Prostate gland (tissue), 2 donors: ENCODE measurements around the gene SIPA1.

ENCODE experiments used
- POLR2A ChIP-seq: fragments of 450-650 bp; IDR thresholded peaks from one replicate; pipeline ENCODE4 v1.6.1; 2016; ENCODE audit warnings: antibody characterized with exemption, mild to moderate bottlenecking
- POLR2AphosphoS5 ChIP-seq: sonication (generic); formaldehyde crosslinking; IDR thresholded peaks from one replicate; pipeline ENCODE4 v1.6.1; 2017; ENCODE audit warnings: antibody characterized with exemption
- TF ChIP-seq, protein P1 (sequence below), 4 experiments: fragments of 200-600 bp in 2 of 4; fragments of 450-650 bp in 2 of 4; sonication (generic) in 2 of 4; IDR thresholded peaks; 1 replicate in 3 of 4; 2 replicates in 1 of 4; pipeline ENCODE4 v1.5.1; 2016 to 2019; ENCODE audit warnings: antibody characterized with exemption in 4 of 4, mild to moderate bottlenecking in 2 of 4, moderate library complexity in 2 of 4

DNA sequence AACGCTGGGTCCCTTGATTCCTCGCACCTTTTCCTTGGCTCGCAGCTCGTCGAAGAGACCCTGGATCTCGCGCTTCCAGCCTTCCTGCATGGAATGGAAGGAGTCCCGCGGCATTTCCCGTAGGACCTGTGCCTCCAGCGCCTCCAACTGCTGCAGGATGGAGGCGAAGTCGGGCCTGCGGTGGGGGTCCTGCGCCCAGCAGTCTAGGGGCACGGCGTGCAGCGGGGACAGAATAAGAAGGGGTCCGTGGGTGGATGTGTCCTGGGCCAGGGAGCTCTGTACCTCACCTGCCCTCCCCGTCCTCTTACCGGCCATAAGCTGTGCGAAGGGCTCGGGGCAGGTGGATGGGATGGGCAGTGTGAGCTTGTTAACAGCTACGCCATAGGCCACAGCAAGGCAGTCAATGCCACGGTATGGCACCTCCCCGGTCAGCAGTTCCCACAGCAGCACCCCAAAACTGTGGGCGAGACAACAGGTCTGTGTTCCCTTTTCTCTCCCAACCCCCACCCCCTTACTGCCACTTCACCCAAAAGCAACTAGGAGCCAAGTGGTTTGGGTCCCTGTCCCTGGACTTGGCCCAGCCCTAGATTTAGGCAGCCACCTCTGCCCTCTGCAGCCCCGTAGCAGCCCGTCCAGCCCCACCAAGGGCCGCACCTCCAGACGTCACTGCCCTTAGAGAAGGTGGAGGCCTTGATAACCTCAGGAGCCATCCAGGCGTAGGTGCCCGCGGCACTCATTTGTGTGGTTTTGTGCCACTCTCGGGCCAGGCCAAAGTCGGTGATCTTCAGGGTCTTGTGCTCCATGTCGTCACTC lies 30.1 kb upstream of the SIPA1 start:
- TF ChIP-seq, protein P1, sequence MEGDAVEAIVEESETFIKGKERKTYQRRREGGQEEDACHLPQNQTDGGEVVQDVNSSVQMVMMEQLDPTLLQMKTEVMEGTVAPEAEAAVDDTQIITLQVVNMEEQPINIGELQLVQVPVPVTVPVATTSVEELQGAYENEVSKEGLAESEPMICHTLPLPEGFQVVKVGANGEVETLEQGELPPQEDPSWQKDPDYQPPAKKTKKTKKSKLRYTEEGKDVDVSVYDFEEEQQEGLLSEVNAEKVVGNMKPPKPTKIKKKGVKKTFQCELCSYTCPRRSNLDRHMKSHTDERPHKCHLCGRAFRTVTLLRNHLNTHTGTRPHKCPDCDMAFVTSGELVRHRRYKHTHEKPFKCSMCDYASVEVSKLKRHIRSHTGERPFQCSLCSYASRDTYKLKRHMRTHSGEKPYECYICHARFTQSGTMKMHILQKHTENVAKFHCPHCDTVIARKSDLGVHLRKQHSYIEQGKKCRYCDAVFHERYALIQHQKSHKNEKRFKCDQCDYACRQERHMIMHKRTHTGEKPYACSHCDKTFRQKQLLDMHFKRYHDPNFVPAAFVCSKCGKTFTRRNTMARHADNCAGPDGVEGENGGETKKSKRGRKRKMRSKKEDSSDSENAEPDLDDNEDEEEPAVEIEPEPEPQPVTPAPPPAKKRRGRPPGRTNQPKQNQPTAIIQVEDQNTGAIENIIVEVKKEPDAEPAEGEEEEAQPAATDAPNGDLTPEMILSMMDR (IDR thresholded peaks at IDR 0.05), result no peak
- TF ChIP-seq POLR2AphosphoS5 (no peak), POLR2A (no peak)
